CD8-positive, alpha-beta memory T cell (primary cell): ENCODE data around the gene NDRG2. TPM values are rescaled to one million over a fixed set of nuclear protein-coding genes. Genes with fewer than 3 reads are reported as not detected.
A peak's percentile ranks its signal among the peaks of the same experiment; 100 is the strongest.

ENCODE experiments used
- CTCF ChIA-PET: fragments of 350-600 bp; sonication (Branson Sonifier 250); formaldehyde crosslinking; loops from one replicate; lab custom pipeline; 2021; ENCODE audit warnings: antibody characterized with exemption; lab: Charles Lee
- POLR2A ChIA-PET: fragments of 350-600 bp; sonication (Branson Sonifier 250); formaldehyde crosslinking; loops from one replicate; lab custom pipeline; 2021; ENCODE audit warnings: antibody characterized with exemption; lab: Charles Lee
- DNase-seq, 5 donors: peaks; one replicate each; pipeline versions ENCODE4 v3.0.0 to v3.0.0-alpha.2; 2020 to 2022; ENCODE audit warnings: mixed read lengths in 1 of 5
- H3K27ac ChIP-seq: one replicate; pipeline ENCODE4 v1.7.0; 2013; ENCODE audit warnings: low read depth, mild to moderate bottlenecking, low read length, moderate library complexity
- H3K27me3 ChIP-seq: 2 replicates; pipeline ENCODE4 v1.7.0; 2013; ENCODE audit warnings: low read length, mild to moderate bottlenecking; ENCODE audit not compliant: insufficient read depth, poor library complexity, severe bottlenecking
- H3K36me3 ChIP-seq: 2 replicates; pipeline ENCODE4 v1.7.0; 2013; ENCODE audit warnings: mild to moderate bottlenecking, low read length, moderate library complexity; ENCODE audit not compliant: insufficient read depth
- H3K4me1 ChIP-seq: 2 replicates; pipeline ENCODE4 v1.7.0; 2013; ENCODE audit warnings: mild to moderate bottlenecking, low read length, moderate library complexity; ENCODE audit not compliant: insufficient read depth
- H3K4me3 ChIP-seq: 2 replicates; pipeline ENCODE4 v1.7.0; 2013; ENCODE audit warnings: mild to moderate bottlenecking, low read length
- H3K9me3 ChIP-seq: 2 replicates; pipeline ENCODE4 v1.7.0; 2013; ENCODE audit warnings: mild to moderate bottlenecking, low read length
- H3K27ac Mint-ChIP-seq, 8 donors: one replicate each; pipeline ENCODE4 v1.8.0; 2020 to 2021; ENCODE audit warnings: mixed read lengths in 8 of 8, mild to moderate bottlenecking in 6 of 8, inconsistent platforms in 3 of 8, moderate library complexity in 3 of 8
- H3K27me3 Mint-ChIP-seq, 2 donors: one replicate each; pipeline ENCODE4 v1.8.0; 2020 to 2021; ENCODE audit warnings: mixed read lengths in 2 of 2, mild to moderate bottlenecking in 1 of 2, moderate library complexity in 1 of 2
- H3K36me3 Mint-ChIP-seq, 3 donors: one replicate each; pipeline ENCODE4 v1.8.0; 2020 to 2021; ENCODE audit warnings: mixed read lengths in 3 of 3, inconsistent platforms in 1 of 3, mild to moderate bottlenecking in 1 of 3
- H3K4me1 Mint-ChIP-seq, 3 donors: one replicate each; pipeline ENCODE4 v1.8.0; 2020 to 2021; ENCODE audit warnings: mixed read lengths in 3 of 3, inconsistent platforms in 1 of 3, mild to moderate bottlenecking in 1 of 3
- H3K4me3 Mint-ChIP-seq, 7 donors: one replicate each; pipeline ENCODE4 v1.8.0; 2020 to 2021; ENCODE audit warnings: mixed read lengths in 7 of 7, mild to moderate bottlenecking in 6 of 7, moderate library complexity in 4 of 7, inconsistent platforms in 2 of 7
- H3K9me3 Mint-ChIP-seq, 5 donors: one replicate each; pipeline ENCODE4 v1.8.0; 2020 to 2022; ENCODE audit warnings: mixed read lengths in 5 of 5, mild to moderate bottlenecking in 3 of 5, moderate library complexity in 2 of 5, inconsistent platforms in 1 of 5
- polyA plus RNA-seq: library from polyadenylated mRNA; unstranded; fragments of 300-500 nt; fragmentation: Illumina TruSeq; gene quantifications from one replicate; pipeline ENCODE4 v1.2.3, GENCODE V29; 2021
- total RNA-seq, 2 experiments: library from RNA; stranded (reverse); gene quantifications; one replicate each; pipeline ENCODE4 v1.2.3, GENCODE V29; 2021

NDRG2 gene
- total and polyA plus RNA-seq, 3 experiments from 2014 or later = 4.8 to 19.9 (median 5.0) TPM

DNA sequence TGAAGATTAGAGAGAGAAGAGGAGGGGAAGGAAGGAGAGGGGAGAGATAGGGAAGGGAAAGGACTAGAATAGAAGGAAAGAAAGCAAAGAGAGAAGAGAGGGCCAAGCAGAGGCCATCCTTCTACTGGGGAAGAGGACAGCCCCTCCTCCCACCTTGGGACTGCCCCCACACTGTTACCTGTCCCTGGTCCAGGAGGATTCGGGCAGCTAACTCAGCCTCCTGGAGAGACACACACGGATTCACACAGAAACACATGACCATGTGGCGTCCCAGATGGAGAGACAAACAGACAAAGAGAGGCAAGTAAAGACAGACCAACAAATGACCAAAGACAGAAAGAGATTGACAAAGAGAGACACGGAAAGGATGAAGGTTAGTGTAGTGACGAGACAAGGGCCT is 2.2 kb downstream of the NDRG2 start:
- H3K4me1 Mint-ChIP-seq = peaks cover 20 to 24% (median 23%) of the 10 kb centered on the region in 3 donors
- Histone ChIP-seq H3K4me1 (peaks cover 13% of the 10 kb centered on the region), H3K4me3 (no peak overlapping the region), H3K9me3 (no peaks in the 10 kb centered on the region), H3K27me3 (no peaks in the 10 kb centered on the region), H3K36me3 (no peaks in the 10 kb centered on the region), H3K27ac (no peak overlapping the region)
- ChIA-PET POLR2A (no interaction called here), CTCF (interaction anchor here (0.9 to 2.7 kb wide), 3 partner anchors 8 to 70 kb away, joined by 3 to 17 read pairs (median 12); no protein-coding TSS in a partner anchor)
- peak overlapping the region; percentile 3 to 85 (median 57) for H3K4me3 Mint-ChIP-seq
- H3K9me3 Mint-ChIP-seq = no peaks in the 10 kb centered on the region
- H3K27me3 Mint-ChIP-seq = peaks cover 0 to 14% of the 10 kb centered on the region in 2 donors
- no peak for DNase-seq
- H3K27ac Mint-ChIP-seq = peak overlapping the region in 2 of 8 donors; percentile 12 to 76
- H3K36me3 Mint-ChIP-seq = peaks cover 0 to 38% (median 6%) of the 10 kb centered on the region in 3 donors

DNA sequence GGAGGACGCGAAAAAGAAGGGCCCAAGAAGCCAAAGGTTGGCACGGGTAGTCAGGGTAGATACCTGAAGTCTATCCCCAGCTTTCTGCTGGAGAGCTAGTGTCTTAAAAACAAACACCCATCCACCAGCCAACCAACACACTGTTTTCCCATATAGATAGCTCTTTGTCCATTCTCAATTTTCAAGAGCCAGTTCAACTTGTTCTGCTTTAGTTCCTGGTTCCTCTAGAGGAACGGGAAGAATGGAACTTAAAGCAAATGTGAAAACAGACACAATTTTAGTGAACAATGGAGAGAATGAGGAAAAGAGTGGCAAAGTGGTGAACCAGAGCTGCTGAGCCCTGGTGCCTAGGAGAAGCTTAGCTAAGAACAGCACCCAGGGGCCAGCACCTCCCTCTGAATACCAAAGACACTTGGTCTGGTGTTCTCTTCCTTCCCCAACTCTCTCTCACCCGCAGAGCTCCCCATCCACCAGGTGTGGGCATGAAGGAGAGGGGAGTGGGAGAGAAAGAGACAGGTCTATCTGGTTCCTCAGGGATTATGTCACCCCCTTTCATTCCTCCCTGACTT is 3.8 kb downstream of the NDRG2 start:
- CTCF ChIA-PET = interaction anchor here (1.3 to 12.0 kb wide), 3 partner anchors 20 to 84 kb away, joined by 11 to 201 read pairs (median 152); partner anchors contain the start of genes TMEM253 and ZNF219
- no peak overlapping the region for H3K4me3 ChIP-seq
- no peaks in the 10 kb centered on the region for H3K27me3 ChIP-seq
- Mint-ChIP-seq H3K27ac (peak overlapping the region in 1 of 8 donors; percentile 17), H3K9me3 (no peaks in the 10 kb centered on the region), H3K4me1 (peaks cover 20 to 24% (median 23%) of the 10 kb centered on the region in 3 donors), H3K36me3 (peaks cover 0 to 45% (median 8%) of the 10 kb centered on the region in 3 donors), H3K27me3 (peaks cover 0 to 15% of the 10 kb centered on the region in 2 donors), H3K4me3 (peak overlapping the region in 1 of 7 donors; percentile 19)
- no peak for DNase-seq
- H3K4me1 ChIP-seq = peaks cover 13% of the 10 kb centered on the region
- POLR2A ChIA-PET = no interaction called here
- no peaks in the 10 kb centered on the region for H3K36me3 ChIP-seq
- no peaks in the 10 kb centered on the region for H3K9me3 ChIP-seq
- no peak overlapping the region for H3K27ac ChIP-seq

DNA sequence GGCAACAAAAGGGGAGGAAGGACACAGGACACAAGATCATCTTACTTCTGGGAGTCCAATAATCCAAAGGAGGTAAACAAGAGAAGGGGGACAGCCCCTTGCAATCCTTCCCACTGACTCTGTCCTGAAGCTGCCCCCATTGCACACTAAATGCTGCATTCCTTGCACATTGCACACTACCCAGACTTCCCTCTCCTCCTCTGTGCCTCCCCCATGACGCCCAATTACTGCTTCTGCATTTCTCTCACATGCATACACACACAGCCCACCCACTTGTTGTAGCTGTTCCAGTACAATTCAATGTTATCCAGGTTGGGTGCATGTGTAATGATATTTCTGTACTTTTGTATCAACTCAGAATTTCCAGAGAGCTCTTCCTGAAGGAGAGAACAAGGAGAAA is 5.5 kb downstream of the NDRG2 start:
- H3K27me3 ChIP-seq = no peaks in the 10 kb centered on the region
- no peak overlapping the region for H3K4me3 ChIP-seq
- CTCF ChIA-PET = interaction anchor here (1.1 to 12.0 kb wide), 6 partner anchors 13 to 86 kb away, joined by 4 to 201 read pairs (median 69); partner anchors contain the start of genes RNASE7, TMEM253 and ZNF219
- POLR2A ChIA-PET = no interaction called here
- Mint-ChIP-seq H3K36me3 (peaks cover 0 to 42% (median 8%) of the 10 kb centered on the region in 3 donors), H3K4me3 (peak overlapping the region in 1 of 7 donors; percentile 15), H3K27me3 (peaks cover 0 to 15% of the 10 kb centered on the region in 2 donors), H3K4me1 (peaks cover 17 to 22% (median 18%) of the 10 kb centered on the region in 3 donors), H3K9me3 (no peaks in the 10 kb centered on the region), H3K27ac (no peak overlapping the region)
- H3K9me3 ChIP-seq = no peaks in the 10 kb centered on the region
- H3K4me1 ChIP-seq = peaks cover 10% of the 10 kb centered on the region
- H3K36me3 ChIP-seq = no peaks in the 10 kb centered on the region
- no peak for DNase-seq
- H3K27ac ChIP-seq = no peak overlapping the region

DNA sequence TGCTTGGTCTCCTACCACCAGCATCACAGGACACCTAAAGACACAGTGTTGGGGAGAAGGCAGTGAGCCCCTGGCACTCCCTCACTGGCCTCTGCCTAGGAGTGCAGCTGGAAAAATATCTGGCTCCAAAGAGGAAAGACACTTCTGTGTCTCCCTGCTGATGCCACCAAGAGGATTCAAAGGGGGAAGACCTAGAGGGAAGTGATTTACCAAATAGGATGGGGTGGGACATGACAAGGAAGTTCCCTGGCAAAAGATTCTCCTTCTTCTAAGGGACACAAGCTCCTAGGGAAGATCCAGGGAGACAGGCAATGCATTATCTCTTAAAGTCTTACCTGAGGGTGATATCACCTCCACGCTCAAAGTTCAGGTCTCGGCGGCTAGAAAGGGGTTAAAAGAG is 6.1 kb downstream of the NDRG2 start:
- no peaks in the 10 kb centered on the region for H3K36me3 ChIP-seq
- CTCF ChIA-PET = interaction anchor here (1.3 to 12.0 kb wide), 6 partner anchors 15 to 86 kb away, joined by 4 to 201 read pairs (median 69); partner anchors contain the start of genes RNASE7, TMEM253 and ZNF219
- POLR2A ChIA-PET = no interaction called here
- Mint-ChIP-seq H3K27me3 (peaks cover 0 to 15% of the 10 kb centered on the region in 2 donors), H3K4me3 (no peak overlapping the region), H3K4me1 (peaks cover 12 to 16% (median 12%) of the 10 kb centered on the region in 3 donors), H3K9me3 (no peaks in the 10 kb centered on the region), H3K27ac (no peak overlapping the region), H3K36me3 (peaks cover 0 to 41% (median 8%) of the 10 kb centered on the region in 3 donors)
- no peaks in the 10 kb centered on the region for H3K27me3 ChIP-seq
- no peak for DNase-seq
- H3K4me3 ChIP-seq = no peak overlapping the region
- no peak overlapping the region for H3K27ac ChIP-seq
- H3K9me3 ChIP-seq = no peaks in the 10 kb centered on the region
- peaks cover 4% of the 10 kb centered on the region for H3K4me1 ChIP-seq

DNA sequence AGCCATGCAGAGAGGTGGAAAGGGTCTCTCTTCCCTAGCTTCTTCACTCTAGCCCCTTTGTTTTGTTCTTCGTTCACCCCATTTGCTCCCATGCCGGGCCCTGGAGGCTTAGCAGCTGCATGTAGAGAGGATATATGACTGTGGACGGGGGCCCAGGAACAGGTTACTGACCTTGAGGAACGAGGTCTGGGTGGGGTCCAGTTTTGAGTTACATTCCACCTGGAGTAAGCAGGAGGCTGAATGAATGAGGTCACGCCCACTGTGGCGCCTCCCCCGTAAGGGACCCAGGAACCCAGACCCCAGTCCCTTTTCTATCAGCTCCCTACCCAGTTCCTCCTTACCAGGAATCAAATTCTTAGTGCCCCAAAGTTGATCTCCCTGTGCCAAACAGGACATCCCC is 6.6 kb downstream of the NDRG2 start:
- Mint-ChIP-seq H3K9me3 (no peaks in the 10 kb centered on the region), H3K36me3 (peaks cover 0 to 41% (median 8%) of the 10 kb centered on the region in 3 donors), H3K27ac (no peak overlapping the region), H3K27me3 (peaks cover 0 to 16% of the 10 kb centered on the region in 2 donors), H3K4me3 (no peak overlapping the region), H3K4me1 (peaks cover 7 to 11% (median 10%) of the 10 kb centered on the region in 3 donors)
- no peak for DNase-seq
- ChIA-PET POLR2A (no interaction called here), CTCF (interaction anchor here (1.0 to 12.0 kb wide), 6 partner anchors 15 to 87 kb away, joined by 3 to 201 read pairs (median 69); partner anchors contain the start of genes RNASE7, TMEM253 and ZNF219)
- Histone ChIP-seq H3K27me3 (no peaks in the 10 kb centered on the region), H3K4me1 (no peaks in the 10 kb centered on the region), H3K36me3 (no peaks in the 10 kb centered on the region), H3K27ac (no peak overlapping the region), H3K9me3 (no peaks in the 10 kb centered on the region), H3K4me3 (no peak overlapping the region)

DNA sequence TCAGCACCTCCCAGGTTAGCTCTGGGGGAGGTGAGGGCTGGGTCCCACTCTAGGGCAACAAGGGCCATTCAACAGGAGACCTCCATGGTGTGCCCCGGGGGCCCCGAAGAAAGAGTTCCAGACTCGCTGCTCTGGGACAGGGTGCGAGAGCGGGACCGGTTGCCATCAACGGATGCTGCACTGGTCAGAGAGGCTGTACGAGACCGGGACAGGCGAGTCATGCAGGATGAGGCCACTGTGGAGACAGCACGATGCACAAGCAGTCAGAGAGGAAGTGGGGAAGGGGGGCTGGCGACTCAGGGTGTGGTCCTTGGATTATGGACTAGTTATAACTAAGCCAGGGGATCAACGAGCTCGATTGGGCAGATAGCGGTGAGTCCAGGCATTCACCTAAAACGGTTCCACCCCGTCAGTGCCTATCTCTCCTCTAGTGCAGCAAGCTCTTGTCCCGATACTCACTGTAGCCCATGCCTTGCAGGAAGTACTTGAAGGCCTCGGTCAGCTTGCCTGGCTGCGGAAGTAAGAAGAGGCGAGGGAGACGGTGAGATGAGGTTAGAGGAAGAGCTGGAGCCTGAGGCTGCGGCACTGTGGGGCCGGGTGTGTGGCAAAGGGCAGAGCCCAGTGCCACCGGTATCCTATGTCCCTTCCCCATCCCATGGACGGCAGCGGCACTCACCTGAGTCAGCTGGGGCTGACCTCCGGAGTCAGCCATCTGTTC is 7.2 kb downstream of the NDRG2 start:
- H3K9me3 ChIP-seq = no peaks in the 10 kb centered on the region
- ChIA-PET POLR2A (no interaction called here), CTCF (interaction anchor here (1.0 to 12.0 kb wide), 8 partner anchors 16 to 87 kb away, joined by 3 to 201 read pairs (median 8); partner anchors contain the start of genes RNASE7, TMEM253 and ZNF219)
- peaks cover 4 to 12% of the 10 kb centered on the region in 2 donors for H3K27me3 Mint-ChIP-seq
- no peaks in the 10 kb centered on the region for H3K27me3 ChIP-seq
- DNase-seq = no peak
- H3K9me3 Mint-ChIP-seq = no peaks in the 10 kb centered on the region
- no peaks in the 10 kb centered on the region for H3K36me3 ChIP-seq
- H3K27ac ChIP-seq = no peak overlapping the region
- H3K4me3 ChIP-seq = no peak overlapping the region
- H3K4me1 Mint-ChIP-seq = peaks cover 1 to 6% (median 5%) of the 10 kb centered on the region in 3 donors
- no peak overlapping the region for H3K27ac Mint-ChIP-seq
- H3K4me1 ChIP-seq = no peaks in the 10 kb centered on the region
- no peak overlapping the region for H3K4me3 Mint-ChIP-seq
- H3K36me3 Mint-ChIP-seq = peaks cover 0 to 41% (median 8%) of the 10 kb centered on the region in 3 donors

DNA sequence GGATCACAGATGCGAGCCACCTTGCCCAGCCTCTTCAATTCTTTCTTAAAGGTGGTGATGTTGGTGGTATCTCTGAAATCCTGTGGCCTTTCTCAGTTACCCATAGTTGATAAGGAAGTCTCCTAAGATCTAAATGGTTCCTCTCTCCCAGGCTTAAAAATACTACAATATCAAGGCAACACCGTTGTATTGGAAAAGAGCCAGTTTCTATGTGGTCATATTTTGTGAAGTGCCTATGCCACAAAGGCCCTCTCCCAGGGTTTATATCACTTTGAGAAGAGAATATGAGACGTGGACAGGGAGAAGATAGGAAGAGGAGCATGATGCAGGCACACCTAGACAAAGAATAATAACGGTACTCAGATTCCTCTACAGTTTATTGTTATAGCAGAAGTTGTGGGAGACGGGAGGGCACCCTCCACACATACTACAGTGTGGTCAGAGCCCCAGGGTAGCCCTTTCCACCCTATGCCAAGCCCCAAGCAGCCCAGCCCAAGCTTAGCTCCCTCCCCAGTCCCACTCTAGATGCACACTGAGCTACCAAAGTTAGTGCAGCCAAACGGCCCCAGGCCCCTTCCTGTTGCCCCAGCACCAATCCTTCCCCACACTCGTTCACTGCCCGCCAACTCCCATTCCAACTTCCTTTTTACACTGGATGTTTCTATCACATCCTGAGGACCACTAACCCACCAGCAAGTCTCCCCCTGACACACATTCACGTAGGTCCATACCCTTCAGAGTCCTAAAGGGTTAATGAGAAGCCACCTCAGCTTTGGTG is 8.3 kb downstream of the NDRG2 start:
- no peak for DNase-seq
- Histone ChIP-seq H3K27ac (no peak overlapping the region), H3K4me3 (no peak overlapping the region), H3K36me3 (no peaks in the 10 kb centered on the region), H3K27me3 (no peaks in the 10 kb centered on the region), H3K9me3 (no peaks in the 10 kb centered on the region), H3K4me1 (no peaks in the 10 kb centered on the region)
- H3K27ac Mint-ChIP-seq = no peak overlapping the region
- peaks cover 0 to 38% (median 7%) of the 10 kb centered on the region in 3 donors for H3K36me3 Mint-ChIP-seq
- H3K9me3 Mint-ChIP-seq = no peaks in the 10 kb centered on the region
- ChIA-PET CTCF (interaction anchor here (0.6 to 12.0 kb wide), 10 partner anchors 12 to 106 kb away, joined by 3 to 201 read pairs (median 14); partner anchors contain the start of genes RNASE13, RNASE7, TMEM253 and ZNF219), POLR2A (interaction anchor here (2.1 kb wide), 1 partner anchor 88 kb away, joined by 11 read pairs; no protein-coding TSS in a partner anchor)
- H3K27me3 Mint-ChIP-seq = peaks cover 14 to 21% of the 10 kb centered on the region in 2 donors
- peak overlapping the region in 1 of 7 donors; percentile 27 for H3K4me3 Mint-ChIP-seq
- no peaks in the 10 kb centered on the region for H3K4me1 Mint-ChIP-seq
